WTC11 (cell line): Measurements from ENCODE around the gene PARD3B. TPM values are rescaled to one million over a fixed set of nuclear protein-coding genes. Genes with fewer than 3 reads are reported as not detected.

Experiments used
- ATAC-seq: fragments of 200-7000 bp; cut with Tn5 transposase; 2 replicates; pipeline ENCODE4 v1.10.0; 2021; ENCODE audit warnings: mild to moderate bottlenecking, moderate library complexity
- CTCF ChIA-PET: fragments of 300-600 bp; sonication (Branson Sonifier 250); formaldehyde crosslinking; loops from one replicate; lab custom pipeline; 2021; ENCODE audit warnings: antibody characterized with exemption; lab: Charles Lee
- POLR2A ChIA-PET: fragments of 350-600 bp; sonication (Branson Sonifier 250); formaldehyde crosslinking; loops from one replicate; lab custom pipeline; 2021; ENCODE audit warnings: antibody characterized with exemption; lab: Charles Lee
- DNase-seq: peaks from one replicate; pipeline ENCODE4 v3.0.0; 2021; ENCODE audit warnings: low spot score
- H3K27ac Mint-ChIP-seq: 2 replicates; pipeline ENCODE4 v1.8.0; 2021; ENCODE audit warnings: mixed read lengths
- H3K27me3 Mint-ChIP-seq: 2 replicates; pipeline ENCODE4 v1.8.0; 2021; ENCODE audit warnings: low read depth, mild to moderate bottlenecking, moderate library complexity, mixed read lengths
- H3K36me3 Mint-ChIP-seq: 2 replicates; pipeline ENCODE4 v1.8.0; 2021; ENCODE audit warnings: mixed read lengths
- H3K4me1 Mint-ChIP-seq: 2 replicates; pipeline ENCODE4 v1.8.0; 2022; ENCODE audit warnings: mixed read lengths
- H3K4me3 Mint-ChIP-seq: 2 replicates; pipeline ENCODE4 v1.8.0; 2021; ENCODE audit warnings: mild to moderate bottlenecking, moderate library complexity, mixed read lengths
- H3K9me3 Mint-ChIP-seq: 2 replicates; pipeline ENCODE4 v1.8.0; 2021; ENCODE audit warnings: mixed read lengths
- ETV6 ChIP-seq: sonication (generic); formaldehyde crosslinking; IDR thresholded peaks from 2 replicates; pipeline ENCODE4 v1.8.1; 2022; ENCODE audit warnings: mild to moderate bottlenecking, missing genetic modification reagents
- GRHL2 ChIP-seq: fragments of 250-450 bp; sonication (Bioruptor Pico); IDR thresholded peaks from 2 replicates; pipeline ENCODE4 v1.8.0; 2022; ENCODE audit warnings: mild to moderate bottlenecking, moderate library complexity; ENCODE audit not compliant: insufficient replicate concordance, severe bottlenecking
- KAT7 ChIP-seq: sonication (generic); formaldehyde crosslinking; IDR thresholded peaks from 2 replicates; pipeline ENCODE4 v1.8.1; 2023; ENCODE audit warnings: missing genetic modification reagents, mild to moderate bottlenecking, borderline replicate concordance
- NFE2L1 ChIP-seq: sonication (generic); formaldehyde crosslinking; IDR thresholded peaks from 2 replicates; pipeline ENCODE4 v1.8.1; 2023; ENCODE audit warnings: missing genetic modification reagents
- NR3C1 ChIP-seq: sonication (generic); formaldehyde crosslinking; conservative IDR thresholded peaks from 2 replicates; pipeline ENCODE4 v1.8.1; 2023; ENCODE audit warnings: low read depth, mild to moderate bottlenecking, missing genetic modification reagents
- RELA ChIP-seq: sonication (generic); formaldehyde crosslinking; IDR thresholded peaks from 2 replicates; pipeline ENCODE4 v1.8.1; 2022; ENCODE audit warnings: missing genetic modification reagents, mild to moderate bottlenecking, borderline replicate concordance
- SOX15 ChIP-seq: fragments of 250-450 bp; sonication (Bioruptor Pico); IDR thresholded peaks from 2 replicates; pipeline ENCODE4 v1.9.0; 2021; ENCODE audit warnings: mild to moderate bottlenecking
- SP1 ChIP-seq: sonication (generic); formaldehyde crosslinking; conservative IDR thresholded peaks from 2 replicates; pipeline ENCODE4 v1.8.1; 2022; ENCODE audit warnings: missing genetic modification reagents
- TEAD4 ChIP-seq: sonication (generic); formaldehyde crosslinking; IDR thresholded peaks from 2 replicates; pipeline ENCODE4 v1.8.0; 2022; ENCODE audit warnings: mild to moderate bottlenecking, missing genetic modification reagents
- ZNF121 ChIP-seq: sonication (generic); formaldehyde crosslinking; IDR thresholded peaks from 2 replicates; pipeline ENCODE4 v1.8.0; 2023; ENCODE audit warnings: missing genetic modification reagents
- ZNF138 ChIP-seq: sonication (generic); formaldehyde crosslinking; conservative IDR thresholded peaks from 2 replicates; pipeline ENCODE4 v1.8.1; 2022; ENCODE audit warnings: mild to moderate bottlenecking, moderate library complexity, missing genetic modification reagents
- ZNF232 ChIP-seq: sonication (generic); formaldehyde crosslinking; IDR thresholded peaks from 2 replicates; pipeline ENCODE4 v1.8.0; 2022; ENCODE audit warnings: mild to moderate bottlenecking, missing genetic modification reagents
- ZNF263 ChIP-seq: sonication (generic); formaldehyde crosslinking; IDR thresholded peaks from 2 replicates; pipeline ENCODE4 v1.8.1; 2022; ENCODE audit warnings: low read depth, mild to moderate bottlenecking, moderate library complexity, missing genetic modification reagents
- ZNF423 ChIP-seq: fragments of 250-450 bp; sonication (Bioruptor Pico); IDR thresholded peaks from 2 replicates; pipeline ENCODE4 v2.1.2; 2022; ENCODE audit warnings: mild to moderate bottlenecking, moderate library complexity
- total RNA-seq: library from RNA; stranded (reverse); gene quantifications from 3 replicates; pipeline ENCODE4 v1.2.3, GENCODE V29; 2021
- TF ChIP-seq, protein P1 (sequence below): sonication (generic); formaldehyde crosslinking; IDR thresholded peaks from 2 replicates; pipeline ENCODE4 v1.8.0; 2022; ENCODE audit warnings: missing genetic modification reagents
- TF ChIP-seq, protein P2 (sequence below): fragments of 250-450 bp; sonication (Bioruptor Pico); IDR thresholded peaks from 2 replicates; pipeline ENCODE4 v1.9.0; 2021; ENCODE audit warnings: mild to moderate bottlenecking
- TF ChIP-seq, protein P3 (sequence below): fragments of 250-450 bp; sonication (Bioruptor Pico); IDR thresholded peaks from 2 replicates; pipeline ENCODE4 v1.9.0; 2021; ENCODE audit warnings: mild to moderate bottlenecking
- TF ChIP-seq, protein P4 (sequence below): sonication (generic); formaldehyde crosslinking; IDR thresholded peaks from 2 replicates; pipeline ENCODE4 v1.8.1; 2022; ENCODE audit warnings: mild to moderate bottlenecking, missing genetic modification reagents, moderate library complexity, borderline replicate concordance
- TF ChIP-seq, protein P5 (sequence below): sonication (generic); formaldehyde crosslinking; IDR thresholded peaks from 2 replicates; pipeline ENCODE4 v1.8.1; 2022; ENCODE audit warnings: low read depth, missing genetic modification reagents, borderline replicate concordance
- TF ChIP-seq, protein P6 (sequence below): sonication (generic); formaldehyde crosslinking; conservative IDR thresholded peaks from 2 replicates; pipeline ENCODE4 v1.8.1; 2022; ENCODE audit warnings: mild to moderate bottlenecking, missing genetic modification reagents
- TF ChIP-seq, protein P7 (sequence below): sonication (generic); formaldehyde crosslinking; IDR thresholded peaks from 2 replicates; pipeline ENCODE4 v1.8.0; 2022; ENCODE audit warnings: mild to moderate bottlenecking, missing genetic modification reagents

The PARD3B gene
- total RNA-seq, 1 experiment from 2014 or later: 5.6 TPM

DNA sequence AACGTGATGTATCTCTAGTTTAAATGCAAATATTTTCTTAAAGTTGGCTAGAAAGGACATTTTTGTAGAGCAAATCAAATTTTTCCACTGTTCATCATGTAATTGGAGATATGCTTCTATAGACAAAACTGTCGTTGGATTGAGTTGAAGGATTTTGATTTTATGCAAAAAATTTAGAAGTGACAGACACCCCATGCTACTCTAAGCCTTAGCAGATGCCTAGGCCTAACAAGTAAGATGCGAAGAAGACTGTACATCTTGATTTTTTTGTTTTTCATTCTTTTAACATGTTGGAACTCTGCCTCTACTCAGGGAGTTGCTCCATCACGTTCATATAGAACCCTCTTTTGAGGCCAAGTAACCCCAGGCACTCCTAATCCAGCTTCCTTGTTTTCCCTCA lies 331.0 kb downstream of the PARD3B start:
- POLR2A ChIA-PET: no interaction called here
- H3K27ac Mint-ChIP-seq: no peak overlapping the region
- no peaks in the 10 kb centered on the region for H3K27me3 Mint-ChIP-seq

DNA sequence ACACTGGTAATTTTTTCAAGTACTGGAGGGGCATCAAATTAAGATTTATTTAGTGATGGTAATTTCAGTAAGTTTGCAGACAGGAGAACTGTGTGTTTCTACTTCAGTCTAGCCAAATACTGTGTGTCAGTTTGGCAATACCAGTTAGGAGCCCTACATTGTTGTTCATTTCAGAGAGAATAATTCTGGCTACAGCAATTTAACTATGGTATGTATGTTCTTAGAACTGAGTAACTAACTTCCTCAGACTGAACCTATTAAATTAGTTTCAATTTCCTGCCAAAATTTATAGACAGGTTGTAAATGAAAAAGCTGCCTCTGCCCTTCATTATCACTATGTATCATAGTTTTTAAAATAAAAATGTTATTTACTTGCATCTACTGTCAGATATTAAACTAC lies 332.4 kb downstream of the PARD3B start:
- DNase-seq (no peak), ATAC-seq (no peak)
- TF ChIP-seq, protein P1, sequence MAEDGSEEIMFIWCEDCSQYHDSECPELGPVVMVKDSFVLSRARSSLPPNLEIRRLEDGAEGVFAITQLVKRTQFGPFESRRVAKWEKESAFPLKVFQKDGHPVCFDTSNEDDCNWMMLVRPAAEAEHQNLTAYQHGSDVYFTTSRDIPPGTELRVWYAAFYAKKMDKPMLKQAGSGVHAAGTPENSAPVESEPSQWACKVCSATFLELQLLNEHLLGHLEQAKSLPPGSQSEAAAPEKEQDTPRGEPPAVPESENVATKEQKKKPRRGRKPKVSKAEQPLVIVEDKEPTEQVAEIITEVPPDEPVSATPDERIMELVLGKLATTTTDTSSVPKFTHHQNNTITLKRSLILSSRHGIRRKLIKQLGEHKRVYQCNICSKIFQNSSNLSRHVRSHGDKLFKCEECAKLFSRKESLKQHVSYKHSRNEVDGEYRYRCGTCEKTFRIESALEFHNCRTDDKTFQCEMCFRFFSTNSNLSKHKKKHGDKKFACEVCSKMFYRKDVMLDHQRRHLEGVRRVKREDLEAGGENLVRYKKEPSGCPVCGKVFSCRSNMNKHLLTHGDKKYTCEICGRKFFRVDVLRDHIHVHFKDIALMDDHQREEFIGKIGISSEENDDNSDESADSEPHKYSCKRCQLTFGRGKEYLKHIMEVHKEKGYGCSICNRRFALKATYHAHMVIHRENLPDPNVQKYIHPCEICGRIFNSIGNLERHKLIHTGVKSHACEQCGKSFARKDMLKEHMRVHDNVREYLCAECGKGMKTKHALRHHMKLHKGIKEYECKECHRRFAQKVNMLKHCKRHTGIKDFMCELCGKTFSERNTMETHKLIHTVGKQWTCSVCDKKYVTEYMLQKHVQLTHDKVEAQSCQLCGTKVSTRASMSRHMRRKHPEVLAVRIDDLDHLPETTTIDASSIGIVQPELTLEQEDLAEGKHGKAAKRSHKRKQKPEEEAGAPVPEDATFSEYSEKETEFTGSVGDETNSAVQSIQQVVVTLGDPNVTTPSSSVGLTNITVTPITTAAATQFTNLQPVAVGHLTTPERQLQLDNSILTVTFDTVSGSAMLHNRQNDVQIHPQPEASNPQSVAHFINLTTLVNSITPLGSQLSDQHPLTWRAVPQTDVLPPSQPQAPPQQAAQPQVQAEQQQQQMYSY (CRISPR knock-in tag): no peak
- TF ChIP-seq ZNF423 (no peak), KAT7 (no peak), NFE2L1 (CRISPR knock-in tag) (no peak), RELA (CRISPR knock-in tag) (no peak)
- TF ChIP-seq, protein P2, sequence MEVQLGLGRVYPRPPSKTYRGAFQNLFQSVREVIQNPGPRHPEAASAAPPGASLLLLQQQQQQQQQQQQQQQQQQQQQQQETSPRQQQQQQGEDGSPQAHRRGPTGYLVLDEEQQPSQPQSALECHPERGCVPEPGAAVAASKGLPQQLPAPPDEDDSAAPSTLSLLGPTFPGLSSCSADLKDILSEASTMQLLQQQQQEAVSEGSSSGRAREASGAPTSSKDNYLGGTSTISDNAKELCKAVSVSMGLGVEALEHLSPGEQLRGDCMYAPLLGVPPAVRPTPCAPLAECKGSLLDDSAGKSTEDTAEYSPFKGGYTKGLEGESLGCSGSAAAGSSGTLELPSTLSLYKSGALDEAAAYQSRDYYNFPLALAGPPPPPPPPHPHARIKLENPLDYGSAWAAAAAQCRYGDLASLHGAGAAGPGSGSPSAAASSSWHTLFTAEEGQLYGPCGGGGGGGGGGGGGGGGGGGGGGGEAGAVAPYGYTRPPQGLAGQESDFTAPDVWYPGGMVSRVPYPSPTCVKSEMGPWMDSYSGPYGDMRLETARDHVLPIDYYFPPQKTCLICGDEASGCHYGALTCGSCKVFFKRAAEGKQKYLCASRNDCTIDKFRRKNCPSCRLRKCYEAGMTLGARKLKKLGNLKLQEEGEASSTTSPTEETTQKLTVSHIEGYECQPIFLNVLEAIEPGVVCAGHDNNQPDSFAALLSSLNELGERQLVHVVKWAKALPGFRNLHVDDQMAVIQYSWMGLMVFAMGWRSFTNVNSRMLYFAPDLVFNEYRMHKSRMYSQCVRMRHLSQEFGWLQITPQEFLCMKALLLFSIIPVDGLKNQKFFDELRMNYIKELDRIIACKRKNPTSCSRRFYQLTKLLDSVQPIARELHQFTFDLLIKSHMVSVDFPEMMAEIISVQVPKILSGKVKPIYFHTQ: no peak
- TF ChIP-seq, protein P3, sequence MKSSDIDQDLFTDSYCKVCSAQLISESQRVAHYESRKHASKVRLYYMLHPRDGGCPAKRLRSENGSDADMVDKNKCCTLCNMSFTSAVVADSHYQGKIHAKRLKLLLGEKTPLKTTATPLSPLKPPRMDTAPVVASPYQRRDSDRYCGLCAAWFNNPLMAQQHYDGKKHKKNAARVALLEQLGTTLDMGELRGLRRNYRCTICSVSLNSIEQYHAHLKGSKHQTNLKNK (CRISPR knock-in tag): no peak
- Mint-ChIP-seq H3K4me3 (no peak overlapping the region), H3K4me1 (peaks cover 16% of the 10 kb centered on the region), H3K27ac (no peak overlapping the region), H3K36me3 (no peaks in the 10 kb centered on the region), H3K27me3 (no peaks in the 10 kb centered on the region), H3K9me3 (peaks cover 9% of the 10 kb centered on the region; the same call in 1 of the 2 replicates)
- ChIA-PET CTCF (no interaction called here), POLR2A (no interaction called here)

More for the DNA sequence above, 331.0 kb downstream of the PARD3B start:
- CTCF ChIA-PET: no interaction called here
- Mint-ChIP-seq H3K9me3 (peaks cover 9% of the 10 kb centered on the region; the same call in 1 of the 2 replicates), H3K4me1 (peaks cover 8% of the 10 kb centered on the region), H3K36me3 (no peaks in the 10 kb centered on the region), H3K4me3 (no peak overlapping the region)
- DNase-seq: no peak
- TF ChIP-seq SOX15 (CRISPR knock-in tag) (no peak), SP1 (CRISPR knock-in tag) (no peak), RELA (CRISPR knock-in tag) (no peak)
- TF ChIP-seq, protein P4, sequence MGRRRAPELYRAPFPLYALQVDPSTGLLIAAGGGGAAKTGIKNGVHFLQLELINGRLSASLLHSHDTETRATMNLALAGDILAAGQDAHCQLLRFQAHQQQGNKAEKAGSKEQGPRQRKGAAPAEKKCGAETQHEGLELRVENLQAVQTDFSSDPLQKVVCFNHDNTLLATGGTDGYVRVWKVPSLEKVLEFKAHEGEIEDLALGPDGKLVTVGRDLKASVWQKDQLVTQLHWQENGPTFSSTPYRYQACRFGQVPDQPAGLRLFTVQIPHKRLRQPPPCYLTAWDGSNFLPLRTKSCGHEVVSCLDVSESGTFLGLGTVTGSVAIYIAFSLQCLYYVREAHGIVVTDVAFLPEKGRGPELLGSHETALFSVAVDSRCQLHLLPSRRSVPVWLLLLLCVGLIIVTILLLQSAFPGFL (CRISPR knock-in tag): no peak
- ATAC-seq: no peak

DNA sequence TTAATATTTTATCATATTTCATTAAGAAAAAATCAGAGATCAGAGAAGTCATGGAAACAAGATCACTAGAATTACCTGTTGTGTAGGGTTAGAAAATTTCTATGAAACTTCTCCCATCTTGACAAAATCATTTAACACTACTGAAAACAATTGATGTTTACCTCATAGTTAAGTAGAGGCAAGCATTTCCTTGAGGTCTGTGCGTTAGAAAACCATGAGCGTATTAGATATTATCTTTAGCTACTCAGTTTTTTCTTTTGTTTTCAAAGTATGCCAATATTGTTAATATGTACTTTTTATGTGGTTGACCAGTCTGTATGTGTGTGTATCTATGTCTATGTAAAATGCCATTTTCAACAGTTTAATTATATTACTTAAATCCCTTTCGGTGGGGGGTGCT lies 335.7 kb downstream of the PARD3B start:
- no peaks in the 10 kb centered on the region for H3K27me3 Mint-ChIP-seq
- TF ChIP-seq ZNF232 (CRISPR knock-in tag): no peak
- TF ChIP-seq GRHL2 (CRISPR knock-in tag): no peak
- no peak for TF ChIP-seq ZNF263 (CRISPR knock-in tag)
- TF ChIP-seq ZNF121: no peak
- TF ChIP-seq, protein P5, sequence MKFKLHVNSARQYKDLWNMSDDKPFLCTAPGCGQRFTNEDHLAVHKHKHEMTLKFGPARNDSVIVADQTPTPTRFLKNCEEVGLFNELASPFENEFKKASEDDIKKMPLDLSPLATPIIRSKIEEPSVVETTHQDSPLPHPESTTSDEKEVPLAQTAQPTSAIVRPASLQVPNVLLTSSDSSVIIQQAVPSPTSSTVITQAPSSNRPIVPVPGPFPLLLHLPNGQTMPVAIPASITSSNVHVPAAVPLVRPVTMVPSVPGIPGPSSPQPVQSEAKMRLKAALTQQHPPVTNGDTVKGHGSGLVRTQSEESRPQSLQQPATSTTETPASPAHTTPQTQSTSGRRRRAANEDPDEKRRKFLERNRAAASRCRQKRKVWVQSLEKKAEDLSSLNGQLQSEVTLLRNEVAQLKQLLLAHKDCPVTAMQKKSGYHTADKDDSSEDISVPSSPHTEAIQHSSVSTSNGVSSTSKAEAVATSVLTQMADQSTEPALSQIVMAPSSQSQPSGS (CRISPR knock-in tag): no peak
- no peak for TF ChIP-seq TEAD4 (CRISPR knock-in tag)
- no peak for TF ChIP-seq ETV6
- no peak for TF ChIP-seq ZNF138 (CRISPR knock-in tag)
- no peak for TF ChIP-seq NFE2L1 (CRISPR knock-in tag)
- TF ChIP-seq, protein P6, sequence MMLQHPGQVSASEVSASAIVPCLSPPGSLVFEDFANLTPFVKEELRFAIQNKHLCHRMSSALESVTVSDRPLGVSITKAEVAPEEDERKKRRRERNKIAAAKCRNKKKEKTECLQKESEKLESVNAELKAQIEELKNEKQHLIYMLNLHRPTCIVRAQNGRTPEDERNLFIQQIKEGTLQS (CRISPR knock-in tag): no peak
- no peak for TF ChIP-seq NR3C1
- TF ChIP-seq, protein P7, sequence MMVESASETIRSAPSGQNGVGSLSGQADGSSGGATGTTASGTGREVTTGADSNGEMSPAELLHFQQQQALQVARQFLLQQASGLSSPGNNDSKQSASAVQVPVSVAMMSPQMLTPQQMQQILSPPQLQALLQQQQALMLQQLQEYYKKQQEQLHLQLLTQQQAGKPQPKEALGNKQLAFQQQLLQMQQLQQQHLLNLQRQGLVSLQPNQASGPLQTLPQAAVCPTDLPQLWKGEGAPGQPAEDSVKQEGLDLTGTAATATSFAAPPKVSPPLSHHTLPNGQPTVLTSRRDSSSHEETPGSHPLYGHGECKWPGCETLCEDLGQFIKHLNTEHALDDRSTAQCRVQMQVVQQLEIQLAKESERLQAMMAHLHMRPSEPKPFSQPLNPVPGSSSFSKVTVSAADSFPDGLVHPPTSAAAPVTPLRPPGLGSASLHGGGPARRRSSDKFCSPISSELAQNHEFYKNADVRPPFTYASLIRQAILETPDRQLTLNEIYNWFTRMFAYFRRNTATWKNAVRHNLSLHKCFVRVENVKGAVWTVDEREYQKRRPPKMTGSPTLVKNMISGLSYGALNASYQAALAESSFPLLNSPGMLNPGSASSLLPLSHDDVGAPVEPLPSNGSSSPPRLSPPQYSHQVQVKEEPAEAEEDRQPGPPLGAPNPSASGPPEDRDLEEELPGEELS (CRISPR knock-in tag): no peak
- DNase-seq: no peak
- no peak for ATAC-seq
- peaks cover 20% of the 10 kb centered on the region for H3K4me1 Mint-ChIP-seq
- peaks cover 4% of the 10 kb centered on the region for H3K9me3 Mint-ChIP-seq
- POLR2A ChIA-PET: no interaction called here
- CTCF ChIA-PET: interaction anchor here (1.3 to 1.9 kb wide), 3 partner anchors 9 to 795 kb away, joined by 3 to 7 read pairs (median 4); no protein-coding TSS in a partner anchor
- no peak overlapping the region for H3K4me3 Mint-ChIP-seq
- H3K36me3 Mint-ChIP-seq: no peaks in the 10 kb centered on the region
- H3K27ac Mint-ChIP-seq: no peak overlapping the region
